NCI-H2029 (cell line): Measurements from ENCODE around the gene ZFAND3.

ENCODE experiments used
- DNase-seq: peaks from one replicate; lab custom pipeline; 2025; lab: John Stamatoyannopoulos, UW

The ZFAND3 gene

DNA sequence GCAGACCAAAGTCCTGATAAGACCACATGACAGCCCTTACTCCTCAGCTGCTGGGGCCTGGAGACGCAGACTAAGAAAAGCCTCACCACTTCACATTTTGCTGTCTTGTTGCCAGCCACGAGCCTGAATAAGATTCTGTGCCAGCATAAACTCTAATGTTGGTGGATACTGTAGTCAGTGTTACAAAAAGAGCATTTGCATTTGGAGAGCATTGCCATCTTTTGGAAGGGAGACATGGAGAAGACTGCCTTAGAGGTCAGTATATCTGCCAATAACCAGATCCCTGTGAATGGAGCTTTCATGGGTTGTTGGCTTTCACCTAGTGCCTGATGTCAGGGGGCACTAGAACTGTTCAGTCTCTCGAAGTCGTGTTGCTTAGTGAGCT, 315.2 kb downstream of the ZFAND3 start:
- no peak for DNase-seq

DNA sequence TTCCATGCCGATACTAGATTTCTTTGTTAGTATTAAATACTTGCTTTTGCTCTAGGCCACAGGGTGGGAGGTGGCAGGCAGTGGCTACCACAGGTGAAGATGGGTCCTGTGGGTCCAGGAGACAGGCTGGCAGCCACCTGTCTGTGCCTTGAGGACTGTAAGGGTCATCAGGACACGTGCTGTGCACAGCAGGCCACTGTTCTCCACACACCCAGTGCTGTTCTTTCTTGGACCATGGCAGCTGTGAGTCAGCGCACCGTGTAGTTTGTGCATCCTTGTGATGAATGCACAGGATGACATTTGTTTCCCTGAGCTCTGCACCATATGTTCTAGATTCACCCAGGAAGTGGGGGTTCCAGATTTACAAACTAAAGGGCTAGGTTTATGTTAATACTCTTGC, 317.0 kb downstream of the ZFAND3 start:
- no peak for DNase-seq

DNA sequence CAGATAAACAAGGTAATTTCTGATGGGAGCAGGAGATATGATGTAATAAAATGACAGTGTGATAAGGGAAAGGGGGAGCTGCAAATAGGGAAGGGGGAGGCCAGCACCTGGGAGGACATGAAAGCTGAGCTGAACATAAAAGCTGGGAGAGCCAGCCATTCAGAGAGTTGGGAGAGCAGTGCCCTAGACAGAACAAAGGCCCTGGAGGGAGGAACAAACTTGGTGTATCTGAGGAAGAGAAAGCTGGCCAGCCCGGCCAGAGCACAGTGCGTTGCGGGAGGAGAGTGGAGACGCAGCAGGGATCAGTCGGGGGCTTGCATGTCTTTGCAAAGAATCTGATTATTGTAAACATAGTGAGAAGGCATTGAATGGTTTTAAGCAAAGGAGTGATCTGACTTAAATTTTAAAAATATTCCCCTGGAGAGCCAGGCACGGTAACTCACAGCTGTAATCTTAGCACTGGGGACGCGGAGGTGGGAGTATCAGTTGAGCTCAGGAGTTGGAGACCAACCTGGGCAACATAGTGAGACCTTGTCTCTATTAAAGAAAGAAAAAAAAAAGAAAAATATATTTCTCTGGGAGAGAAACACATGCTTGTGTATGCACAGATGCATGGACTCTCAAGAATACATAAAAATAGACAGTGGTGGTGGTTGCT, 318.2 kb downstream of the ZFAND3 start:
- no peak for DNase-seq

DNA sequence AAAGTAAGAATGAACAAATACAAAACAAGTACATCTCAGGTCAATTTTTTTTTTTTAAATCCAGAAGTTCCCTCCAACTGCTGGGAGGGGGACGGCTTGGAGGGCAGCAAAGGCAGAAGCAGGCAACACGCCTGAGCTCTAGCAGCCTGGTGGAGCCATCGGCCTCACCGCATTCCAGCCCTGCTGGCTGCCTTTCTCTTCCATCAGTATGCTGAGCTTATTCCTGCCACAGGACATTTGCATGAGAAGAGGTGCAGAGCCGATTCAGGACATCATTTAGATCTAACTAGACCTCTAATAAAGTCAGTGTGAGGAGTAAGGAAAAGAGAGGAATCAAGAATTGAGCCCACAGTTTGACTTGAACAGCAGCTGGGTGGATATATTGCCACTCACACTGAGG, 318.8 kb downstream of the ZFAND3 start:
- DNase-seq: no peak

DNA sequence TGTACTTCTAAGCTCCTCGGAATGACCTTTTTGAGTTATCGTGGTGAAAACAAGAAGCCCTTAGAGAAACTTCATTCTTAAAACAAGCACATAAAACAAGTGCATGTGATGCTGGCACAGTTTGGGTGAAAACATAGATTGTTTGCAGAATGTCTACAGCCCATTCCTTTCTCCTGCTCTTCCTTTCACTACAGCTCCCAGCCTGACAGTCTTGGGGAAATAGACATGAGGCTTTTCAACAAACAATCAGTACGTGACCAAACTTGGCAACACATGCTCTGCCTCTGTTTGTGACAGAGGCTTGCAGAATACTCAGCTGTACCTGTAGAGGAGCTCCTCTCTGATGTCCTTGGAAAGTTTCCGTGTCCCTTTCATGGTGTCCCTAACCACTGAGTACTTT, 321.6 kb downstream of the ZFAND3 start:
- DNase-seq: no peak

DNA sequence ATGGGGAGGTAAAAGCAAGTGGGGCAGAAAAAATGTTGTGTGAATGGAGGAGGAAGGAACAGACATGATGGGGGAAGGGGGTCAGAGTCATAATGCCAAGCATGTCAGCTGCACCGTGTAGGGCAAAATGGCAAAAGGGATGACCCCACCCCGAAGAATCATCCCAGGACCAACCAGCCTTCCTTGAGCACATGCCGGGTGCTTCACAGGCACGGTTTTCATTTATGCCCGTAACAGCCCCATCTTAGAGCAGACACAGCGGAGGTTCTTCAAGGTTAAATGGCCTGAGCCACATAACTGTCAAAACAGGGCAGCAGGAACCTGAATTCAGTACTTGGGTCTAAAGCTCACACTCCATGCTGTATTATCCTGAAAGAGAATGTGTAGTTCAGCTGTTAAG, 322.2 kb downstream of the ZFAND3 start:
- no peak for DNase-seq

DNA sequence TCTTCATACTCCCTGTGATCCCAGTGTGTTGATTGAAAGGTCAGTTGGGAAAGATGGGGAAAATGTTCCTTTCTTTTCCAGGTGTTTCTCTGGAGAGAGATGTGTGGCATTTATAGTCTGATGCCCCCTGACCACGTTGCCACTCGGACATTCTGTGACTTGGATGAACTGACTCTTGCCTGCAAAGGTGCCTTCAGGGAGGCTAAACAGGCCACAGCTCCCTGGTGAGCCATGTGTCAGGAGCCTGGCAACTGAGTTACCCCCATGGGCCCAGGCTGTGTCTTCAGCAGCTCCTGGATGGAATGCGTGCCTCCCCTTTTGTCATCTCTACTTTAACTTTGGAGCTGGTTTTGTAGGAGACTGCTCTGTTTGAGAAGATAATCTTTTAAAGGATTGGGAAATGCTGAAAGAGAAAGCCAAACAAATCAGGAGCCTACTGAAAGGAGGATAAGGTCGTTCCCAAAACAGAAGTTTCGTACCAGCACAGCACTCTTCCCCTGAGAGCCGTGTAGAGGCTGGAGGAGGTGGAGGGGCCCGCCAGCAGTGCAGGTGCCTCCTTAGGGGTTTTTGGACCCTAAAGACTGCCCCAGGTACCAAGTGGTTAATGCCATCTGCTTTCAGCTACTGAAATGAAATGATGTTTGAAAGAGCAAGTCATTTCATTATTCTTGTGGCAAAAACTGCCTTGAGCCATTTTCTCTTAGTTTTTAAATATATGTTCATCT, 322.8 kb downstream of the ZFAND3 start:
- DNase-seq: no peak

DNA sequence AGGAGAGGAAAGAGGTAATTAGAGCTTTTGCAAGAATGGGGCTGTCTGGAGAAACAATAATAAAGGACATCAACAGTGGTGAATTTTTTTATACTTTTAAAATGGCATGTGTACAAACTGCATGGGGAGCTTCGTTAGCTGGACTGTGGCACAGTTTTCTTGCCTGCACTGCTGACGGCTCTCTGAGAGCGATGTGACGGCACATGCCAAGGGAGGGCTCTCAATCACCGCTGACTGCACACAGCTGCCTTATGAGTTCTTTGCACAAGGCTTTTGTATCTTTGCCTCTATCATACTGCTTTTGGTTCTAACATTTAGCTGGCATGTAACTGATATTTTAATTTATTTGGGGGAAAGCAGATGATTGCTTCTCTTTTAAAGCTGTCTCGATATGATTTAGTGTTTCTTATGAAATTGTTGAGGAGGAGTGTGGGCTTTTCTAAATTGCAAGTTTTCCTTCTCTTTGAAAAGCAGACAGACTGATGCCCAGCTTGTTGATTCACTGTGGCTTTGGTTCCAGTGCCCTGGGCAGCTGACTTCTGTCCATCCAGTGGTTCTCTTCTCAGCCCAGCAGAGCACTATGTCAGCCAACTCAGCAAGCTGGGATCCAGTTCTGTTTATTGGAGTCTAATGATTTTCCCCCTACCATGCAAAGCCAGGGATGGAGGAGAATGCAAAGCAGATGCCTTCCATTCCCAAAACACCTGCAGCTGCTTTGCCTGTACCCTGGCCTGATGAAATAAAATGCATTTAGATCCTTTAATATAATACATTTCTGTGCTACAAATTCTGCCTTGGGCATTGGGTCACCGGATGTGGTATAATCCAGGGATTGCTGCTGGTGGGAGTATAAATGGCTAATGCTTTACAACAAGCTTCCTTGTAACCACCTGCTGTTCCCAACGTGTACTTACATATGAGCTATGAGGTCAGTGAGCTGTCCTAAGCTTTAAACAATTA, 323.9 kb downstream of the ZFAND3 start:
- DNase-seq: no peak

DNA sequence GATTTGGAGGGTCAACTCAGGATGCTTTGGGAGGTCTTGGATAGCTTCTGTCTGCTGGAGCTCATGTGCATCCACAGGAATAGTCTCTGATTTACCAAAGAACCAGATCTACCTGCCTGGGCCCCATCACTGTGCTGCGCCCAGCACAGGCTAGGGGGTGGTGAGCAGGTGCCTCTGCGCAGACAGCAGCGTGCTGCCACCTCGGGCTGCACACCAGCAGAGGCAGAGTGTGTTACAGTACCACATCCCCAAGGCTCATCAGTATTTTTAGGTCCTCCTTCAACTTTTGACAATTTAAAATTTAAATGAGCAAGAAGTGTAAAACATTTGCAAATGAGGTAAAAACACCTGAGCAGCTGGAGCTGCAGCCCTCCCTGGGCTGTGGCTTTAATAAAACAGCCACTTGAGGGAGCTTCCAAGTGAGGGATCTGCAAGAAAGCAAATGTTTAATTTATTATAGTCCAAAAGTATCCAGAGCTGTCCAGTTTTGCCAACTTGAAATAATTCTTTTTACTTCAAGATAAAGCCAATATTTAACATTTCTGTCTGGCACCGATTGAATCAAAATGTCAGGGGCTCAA, 324.9 kb downstream of the ZFAND3 start:
- no peak for DNase-seq

DNA sequence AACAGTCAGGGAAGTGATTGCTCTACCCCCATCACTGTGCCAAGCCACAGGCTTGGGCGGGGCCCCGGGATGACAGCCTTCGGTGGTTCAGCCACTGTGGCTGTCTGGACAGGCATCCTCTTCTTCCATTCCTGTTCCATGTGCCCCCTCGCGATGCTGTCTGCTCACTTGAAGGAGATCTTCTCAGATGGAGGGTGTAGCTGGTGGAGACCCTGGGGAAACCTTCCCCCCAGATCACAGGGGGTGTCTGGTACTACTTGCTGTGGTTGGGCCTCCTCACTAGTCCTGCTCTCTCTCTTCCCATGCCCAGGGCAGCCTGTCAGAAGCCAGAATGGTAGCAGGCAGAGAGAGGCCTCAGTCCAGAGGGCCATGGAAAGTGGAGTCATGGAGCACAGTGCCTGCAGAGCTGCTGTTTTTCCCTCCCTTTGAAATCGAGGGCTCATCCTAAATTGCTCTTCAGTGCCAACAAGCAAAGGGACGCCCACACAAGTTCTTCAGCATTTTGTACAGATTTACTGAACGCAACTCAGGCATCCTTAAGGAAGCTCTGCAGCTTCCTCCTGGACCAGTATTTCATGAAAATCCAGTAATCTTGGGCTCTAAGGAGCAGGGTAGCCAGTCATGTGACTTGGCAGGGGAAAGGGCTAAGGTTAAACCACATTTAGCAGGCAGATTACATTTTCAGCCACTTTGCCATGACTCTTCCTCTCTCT, 326.6 kb downstream of the ZFAND3 start:
- no peak for DNase-seq

DNA sequence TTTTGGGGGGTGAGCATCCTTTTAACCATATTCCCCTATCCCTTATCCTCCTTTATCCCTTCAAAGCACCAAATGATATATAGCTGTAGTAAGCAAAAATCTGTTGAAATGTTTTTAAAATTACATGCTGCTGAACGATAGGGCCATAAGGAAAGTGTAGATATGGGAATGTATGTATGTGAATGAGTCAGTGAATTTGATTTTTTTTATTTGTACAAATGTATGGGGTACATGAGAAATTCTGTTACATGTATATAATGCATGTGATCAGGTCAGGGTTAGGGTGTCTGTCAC, 327.2 kb downstream of the ZFAND3 start:
- DNase-seq: no peak

DNA sequence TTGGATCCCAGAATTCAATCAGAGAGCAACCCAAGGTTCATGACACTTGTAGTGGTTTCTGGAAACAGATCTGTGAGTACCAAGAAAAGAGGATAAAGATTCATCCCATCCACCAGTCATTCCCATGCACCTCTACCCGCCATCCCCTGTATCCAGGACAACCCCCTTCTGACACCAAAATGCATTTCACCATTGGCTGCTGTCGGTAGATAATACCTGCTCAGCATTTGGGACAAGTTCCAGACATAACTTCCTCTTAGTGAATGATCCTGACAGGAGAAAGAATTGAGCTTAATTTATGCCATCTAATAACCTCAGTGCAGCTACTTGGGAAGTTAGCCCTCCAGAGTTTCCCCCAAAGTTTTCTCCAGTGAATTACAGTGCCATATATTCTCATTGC, 329.1 kb downstream of the ZFAND3 start:
- DNase-seq: no peak

DNA sequence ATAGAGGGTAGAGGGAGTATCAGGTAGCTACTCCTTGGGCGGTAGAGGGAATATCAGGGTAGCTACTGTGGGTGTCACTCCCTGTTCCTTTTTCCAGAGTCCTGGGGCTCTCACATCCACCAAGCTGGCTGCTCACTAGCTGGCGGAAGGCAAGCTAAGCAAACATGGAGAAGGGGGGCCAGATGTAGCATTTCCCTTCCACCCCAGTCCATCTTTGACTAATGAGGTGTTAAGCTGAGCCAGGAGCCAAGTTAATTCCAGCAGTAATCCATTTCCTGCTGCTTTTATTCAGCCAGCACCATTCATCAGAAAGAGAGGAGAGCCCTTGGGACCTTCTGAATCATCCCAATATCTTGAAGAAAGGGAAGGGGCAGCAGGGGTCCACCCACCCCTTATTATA, 330.0 kb downstream of the ZFAND3 start:
- no peak for DNase-seq

DNA sequence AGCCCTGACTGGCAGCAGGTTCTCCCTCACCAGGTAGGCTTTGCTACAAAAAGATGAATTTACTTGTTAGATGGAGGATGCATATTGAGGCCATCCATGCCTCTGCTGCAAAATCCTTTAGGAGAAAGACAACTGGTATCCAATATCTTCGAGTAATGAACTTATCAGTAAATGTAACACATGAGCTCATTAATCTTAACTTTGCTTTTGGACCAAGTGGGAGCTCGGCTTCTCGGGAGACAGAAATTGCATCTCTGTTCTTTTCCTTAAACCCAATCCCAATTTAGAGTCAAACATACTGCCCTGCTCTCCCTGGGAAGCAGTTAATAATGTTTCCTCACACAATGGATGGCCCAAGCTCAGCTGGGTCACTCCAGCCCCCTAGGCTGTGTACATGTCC, 330.5 kb downstream of the ZFAND3 start:
- no peak for DNase-seq

DNA sequence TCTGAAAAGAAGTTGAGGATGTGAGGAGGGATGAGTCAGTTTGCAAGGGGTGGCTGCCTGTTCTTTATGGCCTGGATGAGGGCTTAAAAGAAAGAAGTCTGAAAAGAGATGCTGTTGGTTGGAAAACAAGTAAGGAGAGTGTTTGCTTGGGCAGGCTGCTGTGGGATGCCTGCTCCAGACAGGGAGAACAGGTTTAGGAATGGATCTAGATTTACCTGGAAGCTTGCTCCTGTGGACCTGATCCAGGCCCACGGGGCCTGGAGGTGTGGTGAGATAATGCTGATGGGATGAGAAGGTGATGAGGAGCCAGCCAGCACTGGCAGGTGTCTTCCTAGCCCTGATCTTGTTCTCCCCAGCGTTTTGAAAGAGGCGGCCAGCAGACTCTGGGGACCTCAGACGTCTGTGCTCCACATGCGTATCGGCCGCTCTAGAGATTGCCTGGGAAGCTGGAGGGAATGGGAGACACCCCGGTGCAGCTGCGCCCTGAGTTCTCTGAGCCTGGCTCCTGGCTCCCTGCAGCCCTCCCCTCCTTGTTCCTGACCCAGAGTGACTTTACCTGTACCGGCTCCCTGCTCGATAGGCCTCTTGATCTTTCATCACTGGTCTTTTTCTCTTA, 331.3 kb downstream of the ZFAND3 start:
- DNase-seq: no peak

DNA sequence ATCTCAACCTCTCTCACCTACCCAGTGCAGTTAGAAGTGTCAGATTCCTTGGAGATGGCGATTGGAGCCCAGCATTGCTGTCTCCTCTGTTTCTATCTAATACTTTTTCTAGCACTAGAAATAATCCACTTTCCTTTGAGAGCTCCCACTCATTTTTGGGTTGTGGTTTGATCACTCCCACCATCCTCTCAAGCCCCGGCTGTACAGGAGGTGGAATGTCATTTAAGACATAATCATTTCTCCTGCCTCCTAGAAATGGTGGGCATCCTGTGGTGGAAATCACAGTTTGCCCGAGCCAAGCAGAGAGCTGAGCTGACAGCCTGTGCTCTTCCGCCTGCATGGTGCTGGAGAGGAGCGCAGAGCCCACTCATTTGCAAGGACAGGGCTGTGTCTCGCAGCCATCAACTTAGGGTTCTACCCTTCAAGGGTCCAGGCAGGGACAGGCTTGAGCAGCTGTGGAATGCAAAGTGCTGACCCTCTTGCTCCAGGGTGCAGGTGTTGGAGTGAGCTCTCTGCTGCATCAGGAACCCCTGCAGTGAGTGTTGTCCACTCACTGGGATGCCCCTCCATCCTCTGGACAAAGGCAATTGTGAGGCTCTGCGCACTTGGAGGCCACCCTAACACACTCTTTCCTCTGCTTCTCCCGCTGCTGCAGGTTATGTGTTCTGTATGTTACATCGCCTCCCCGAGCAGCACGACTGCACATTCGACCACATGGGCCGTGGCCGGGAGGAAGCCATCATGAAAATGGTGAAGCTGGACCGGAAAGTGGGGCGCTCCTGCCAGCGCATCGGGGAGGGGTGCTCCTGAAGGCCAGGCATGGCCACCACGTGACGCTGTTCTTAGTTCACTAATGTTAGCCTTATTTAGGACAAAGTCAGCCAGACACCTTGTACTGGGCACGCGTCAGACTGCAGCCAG, 332.3 kb downstream of the ZFAND3 start:
- DNase-seq: no peak

DNA sequence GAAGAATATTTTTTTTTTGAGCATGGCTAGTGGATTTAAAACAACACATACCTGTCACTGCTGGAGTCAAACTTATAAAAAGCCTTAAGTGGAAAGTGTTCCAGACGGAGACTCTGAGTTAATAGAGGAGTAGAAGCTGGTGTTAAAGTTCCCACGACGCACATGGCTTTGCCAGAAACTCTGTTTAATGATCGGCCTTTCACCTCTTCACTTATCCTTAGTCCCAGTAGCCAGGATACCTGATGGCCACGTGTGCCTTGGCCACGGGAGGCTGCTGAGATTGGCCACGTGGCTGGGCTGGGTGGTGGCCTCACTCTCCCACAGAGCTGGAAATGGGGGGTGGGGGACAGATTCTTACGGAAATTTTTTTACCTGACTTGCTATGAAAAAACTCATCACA, 333.1 kb downstream of the ZFAND3 start:
- no peak for DNase-seq

DNA sequence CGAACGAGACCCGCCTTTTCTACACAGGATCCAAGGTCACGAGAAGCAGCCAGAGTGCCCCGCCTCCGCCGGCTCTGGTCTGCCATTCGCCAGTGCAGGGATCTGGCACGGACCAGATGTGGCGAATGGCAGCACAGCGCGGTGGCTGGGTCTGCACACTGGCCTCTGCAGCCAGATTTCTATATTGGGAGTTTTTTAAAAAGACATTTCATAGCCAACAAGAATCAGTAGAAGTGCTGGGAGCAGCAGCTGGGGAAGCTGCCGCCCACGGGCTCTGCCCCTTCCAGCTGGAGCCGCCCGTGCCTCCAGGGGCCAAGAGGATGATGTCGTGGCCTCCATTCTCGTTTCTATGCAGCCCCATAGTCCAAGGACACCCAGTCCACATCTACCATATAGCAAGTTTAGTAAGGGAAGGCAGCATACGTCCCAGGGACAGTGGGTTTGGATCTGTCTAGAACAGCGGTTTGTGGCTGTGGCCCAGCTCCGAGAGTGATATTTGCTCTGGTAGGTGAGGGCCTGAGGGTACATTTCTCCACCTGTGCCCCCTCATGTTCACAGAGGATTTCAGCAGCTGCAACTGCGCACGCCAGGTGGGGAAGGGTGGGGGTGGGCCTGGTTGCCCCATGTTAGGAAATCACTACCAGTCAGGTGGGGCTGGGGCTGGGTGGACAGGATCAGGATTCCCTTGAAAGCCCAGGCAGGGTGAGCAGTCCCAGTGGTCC, 333.7 kb downstream of the ZFAND3 start:
- DNase-seq: no peak

DNA sequence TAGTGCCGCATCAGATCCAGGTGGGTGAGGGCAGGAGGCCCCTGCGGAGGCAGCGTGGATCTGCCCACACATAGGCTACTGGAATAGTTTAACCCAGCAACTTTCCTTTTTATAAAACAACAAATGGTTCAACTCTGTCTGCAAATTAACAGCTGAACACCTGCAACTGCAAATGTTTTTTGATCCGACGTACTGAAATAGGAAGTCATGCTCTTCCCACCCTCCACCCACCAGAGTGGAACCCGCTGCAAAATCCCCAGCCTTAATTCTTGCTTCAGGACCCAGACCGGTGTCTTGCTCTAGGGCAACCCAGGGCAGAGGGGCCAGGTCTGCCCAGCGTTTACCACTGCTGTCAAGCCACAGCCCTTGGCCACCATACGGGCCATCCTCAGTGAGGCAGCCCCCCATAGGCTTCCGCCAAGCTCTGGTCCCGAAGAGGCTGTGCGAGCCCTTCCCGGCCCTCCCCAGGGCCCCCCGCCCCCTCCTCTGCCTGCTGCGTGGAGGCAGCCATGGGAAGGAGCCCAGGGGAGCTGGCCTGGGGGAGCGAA, 334.3 kb downstream of the ZFAND3 start:
- no peak for DNase-seq

DNA sequence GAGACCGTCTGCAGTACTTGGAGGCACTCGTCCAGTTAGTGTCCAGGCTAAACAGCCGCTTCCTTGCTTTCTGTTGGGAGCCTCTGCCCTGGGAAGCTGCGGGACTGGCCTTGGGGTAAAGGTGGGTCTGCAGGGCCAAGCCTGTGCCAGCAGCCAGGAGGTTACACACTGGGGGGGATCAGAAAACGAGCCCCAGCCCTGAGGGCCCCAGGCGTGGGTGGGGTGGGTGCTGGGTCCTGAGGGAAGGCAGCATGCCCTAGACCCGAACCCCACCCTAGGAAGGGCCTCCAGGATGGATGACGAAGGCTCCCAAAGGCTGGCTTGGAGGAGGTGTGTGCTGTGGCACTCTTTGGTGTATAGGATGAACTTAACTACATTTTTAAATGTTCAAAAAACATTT, 335.2 kb downstream of the ZFAND3 start:
- DNase-seq: no peak
